ENCODE results near the gene EPG5.

Gene EPG5

GRCh38 chr18:45806226-45806625, 160.9 kb downstream of the EPG5 start:
- DNase-seq (ENCODE audit: low read depth, low spot score): no peak

GRCh38 chr18:45805551-45805950, 161.6 kb downstream of the EPG5 start:
- DNase-seq (ENCODE audit: low read depth, low spot score): no peak

DNA sequence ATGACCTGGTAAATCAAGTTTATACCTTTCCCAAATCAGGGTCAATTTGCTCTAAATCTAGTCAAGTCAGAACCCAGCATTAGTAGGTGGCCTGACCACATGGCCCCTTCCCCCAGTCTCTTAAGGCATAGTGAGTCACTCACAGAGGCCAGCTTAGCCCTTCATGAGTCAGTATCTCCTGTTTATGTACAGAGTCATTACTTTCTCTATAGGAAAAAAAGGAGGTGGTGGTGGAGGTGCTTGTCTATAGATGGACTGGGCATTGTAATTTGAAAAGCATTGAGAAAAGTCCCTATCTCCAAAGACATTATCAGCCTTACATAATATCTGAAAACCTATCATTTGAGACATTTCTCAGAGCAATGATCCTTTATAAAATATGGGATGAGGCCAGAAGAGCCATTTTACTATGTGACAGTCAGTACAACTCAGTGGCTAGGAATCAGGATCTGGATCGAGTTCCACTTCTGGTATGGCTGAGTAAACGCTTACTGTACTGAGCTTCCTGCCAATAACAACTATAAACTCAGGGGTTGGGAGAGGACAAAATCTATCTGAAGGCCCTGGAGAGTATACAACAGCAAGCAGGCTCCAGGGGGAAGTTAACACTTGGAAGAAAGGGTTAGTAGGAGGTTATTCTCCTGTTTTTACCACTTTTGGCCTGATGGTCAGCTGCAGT, 164.2 kb downstream of the EPG5 start:
- no peak for DNase-seq (ENCODE audit: low read depth, low spot score)

GRCh38 chr18:45801416-45802004, 165.6 kb downstream of the EPG5 start:
- DNase-seq (ENCODE audit: low read depth, low spot score): no peak

Data from ELF-1 (cell line).